ENCODE results near the gene CCDC57.

The CCDC57 gene

DNA sequence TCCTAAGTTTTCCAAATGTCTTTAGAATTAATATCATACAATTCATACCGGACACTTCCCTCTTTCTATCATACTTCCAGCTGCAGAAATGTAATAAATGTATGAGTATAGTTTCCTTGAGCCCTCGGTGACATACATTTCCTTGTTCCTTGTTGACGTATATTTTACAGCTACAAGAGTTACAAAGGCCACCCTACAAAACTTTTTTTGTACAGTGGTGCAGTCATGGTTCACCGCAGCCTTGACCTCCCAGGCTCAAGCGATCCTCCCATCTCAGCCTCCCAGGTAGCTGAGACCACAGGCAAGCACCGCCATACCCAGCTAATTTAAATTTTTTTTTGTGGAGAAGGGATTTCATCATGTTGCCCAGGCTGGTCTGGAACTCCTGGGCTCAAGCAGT is 139.8 kb downstream of the CCDC57 start:
- ATAC-seq (ENCODE audit: insufficient read depth, low read depth): no peak
- H3K36me3 ChIP-seq (ENCODE audit: insufficient read depth, low read length): peaks cover 2% of the 10 kb centered on the region
- H3K4me3 ChIP-seq (ENCODE audit: low read depth in 1 of 2, low read length in 2 of 2): no peak overlapping the region
- no peak overlapping the region for H3K9ac ChIP-seq (ENCODE audit: low read depth, low read length)
- TF ChIP-seq EZH2 (IDR thresholded peaks at IDR 0.05; ENCODE audit: borderline replicate concordance, low read depth, low read length, severe bottlenecking): no peak
- TF ChIP-seq, protein P1, sequence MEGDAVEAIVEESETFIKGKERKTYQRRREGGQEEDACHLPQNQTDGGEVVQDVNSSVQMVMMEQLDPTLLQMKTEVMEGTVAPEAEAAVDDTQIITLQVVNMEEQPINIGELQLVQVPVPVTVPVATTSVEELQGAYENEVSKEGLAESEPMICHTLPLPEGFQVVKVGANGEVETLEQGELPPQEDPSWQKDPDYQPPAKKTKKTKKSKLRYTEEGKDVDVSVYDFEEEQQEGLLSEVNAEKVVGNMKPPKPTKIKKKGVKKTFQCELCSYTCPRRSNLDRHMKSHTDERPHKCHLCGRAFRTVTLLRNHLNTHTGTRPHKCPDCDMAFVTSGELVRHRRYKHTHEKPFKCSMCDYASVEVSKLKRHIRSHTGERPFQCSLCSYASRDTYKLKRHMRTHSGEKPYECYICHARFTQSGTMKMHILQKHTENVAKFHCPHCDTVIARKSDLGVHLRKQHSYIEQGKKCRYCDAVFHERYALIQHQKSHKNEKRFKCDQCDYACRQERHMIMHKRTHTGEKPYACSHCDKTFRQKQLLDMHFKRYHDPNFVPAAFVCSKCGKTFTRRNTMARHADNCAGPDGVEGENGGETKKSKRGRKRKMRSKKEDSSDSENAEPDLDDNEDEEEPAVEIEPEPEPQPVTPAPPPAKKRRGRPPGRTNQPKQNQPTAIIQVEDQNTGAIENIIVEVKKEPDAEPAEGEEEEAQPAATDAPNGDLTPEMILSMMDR (IDR thresholded peaks at IDR 0.05; ENCODE audit: borderline replicate concordance, extremely low read depth, low read length, poor library complexity, severe bottlenecking): no peak
- no peak for DNase-seq
- no peak overlapping the region for H3K4me2 ChIP-seq (ENCODE audit: insufficient read depth, low read length)
- peaks cover 15% of the 10 kb centered on the region for H4K20me1 ChIP-seq (ENCODE audit: insufficient read depth, low read length)
- H2AFZ ChIP-seq (ENCODE audit: low read depth, low read length): no peak overlapping the region
- H3K4me1 ChIP-seq (ENCODE audit: insufficient read depth, low read length): no peaks in the 10 kb centered on the region
- no peaks in the 10 kb centered on the region for H3K9me3 ChIP-seq (ENCODE audit: insufficient read depth, low read length, severe bottlenecking)
- no peaks in the 10 kb centered on the region for H3K27me3 ChIP-seq (ENCODE audit: insufficient read depth, low read length, poor library complexity)
- no peak overlapping the region for H3K27ac ChIP-seq (ENCODE audit: low read length)
- no peaks in the 10 kb centered on the region for H3K79me2 ChIP-seq (ENCODE audit: insufficient read depth, low read length)

DNA sequence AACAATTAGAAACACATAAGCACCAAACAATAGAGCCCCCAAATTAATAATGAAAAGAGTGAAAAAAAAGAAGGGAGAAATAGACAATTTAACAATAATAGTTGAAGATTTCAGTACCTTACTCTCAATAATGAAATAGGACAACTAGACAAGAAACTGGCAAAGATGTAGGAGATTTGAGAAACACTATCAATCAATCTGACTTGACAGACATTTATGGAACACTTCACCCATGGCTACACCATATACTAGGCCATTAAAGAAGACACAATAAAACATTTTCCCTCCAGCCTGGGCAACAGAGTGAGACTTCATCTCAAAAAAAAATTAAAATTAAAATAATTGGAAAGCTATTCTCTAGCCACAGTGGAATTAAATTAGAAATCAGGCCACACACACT is 142.0 kb downstream of the CCDC57 start:
- Histone ChIP-seq H4K20me1 (ENCODE audit: insufficient read depth, low read length) (no peaks in the 10 kb centered on the region), H3K4me2 (ENCODE audit: insufficient read depth, low read length) (no peak overlapping the region), H3K4me3 (ENCODE audit: low read depth in 1 of 2, low read length in 2 of 2) (no peak overlapping the region), H3K9me3 (ENCODE audit: insufficient read depth, low read length, severe bottlenecking) (no peaks in the 10 kb centered on the region), H3K27me3 (ENCODE audit: insufficient read depth, low read length, poor library complexity) (no peaks in the 10 kb centered on the region), H3K79me2 (ENCODE audit: insufficient read depth, low read length) (peaks cover 9% of the 10 kb centered on the region; the same call in 1 of the 2 replicates), H3K36me3 (ENCODE audit: insufficient read depth, low read length) (no peaks in the 10 kb centered on the region), H3K4me1 (ENCODE audit: insufficient read depth, low read length) (peaks cover 11% of the 10 kb centered on the region), H3K27ac (ENCODE audit: low read length) (no peak overlapping the region), H2AFZ (ENCODE audit: low read depth, low read length) (no peak overlapping the region), H3K9ac (ENCODE audit: low read depth, low read length) (no peak overlapping the region)
- TF ChIP-seq, protein P1 (IDR thresholded peaks at IDR 0.05; ENCODE audit: borderline replicate concordance, extremely low read depth, low read length, poor library complexity, severe bottlenecking): no peak
- TF ChIP-seq EZH2 (IDR thresholded peaks at IDR 0.05; ENCODE audit: borderline replicate concordance, low read depth, low read length, severe bottlenecking): no peak
- DNase-seq: no peak
- no peak for ATAC-seq (ENCODE audit: insufficient read depth, low read depth)

DNA sequence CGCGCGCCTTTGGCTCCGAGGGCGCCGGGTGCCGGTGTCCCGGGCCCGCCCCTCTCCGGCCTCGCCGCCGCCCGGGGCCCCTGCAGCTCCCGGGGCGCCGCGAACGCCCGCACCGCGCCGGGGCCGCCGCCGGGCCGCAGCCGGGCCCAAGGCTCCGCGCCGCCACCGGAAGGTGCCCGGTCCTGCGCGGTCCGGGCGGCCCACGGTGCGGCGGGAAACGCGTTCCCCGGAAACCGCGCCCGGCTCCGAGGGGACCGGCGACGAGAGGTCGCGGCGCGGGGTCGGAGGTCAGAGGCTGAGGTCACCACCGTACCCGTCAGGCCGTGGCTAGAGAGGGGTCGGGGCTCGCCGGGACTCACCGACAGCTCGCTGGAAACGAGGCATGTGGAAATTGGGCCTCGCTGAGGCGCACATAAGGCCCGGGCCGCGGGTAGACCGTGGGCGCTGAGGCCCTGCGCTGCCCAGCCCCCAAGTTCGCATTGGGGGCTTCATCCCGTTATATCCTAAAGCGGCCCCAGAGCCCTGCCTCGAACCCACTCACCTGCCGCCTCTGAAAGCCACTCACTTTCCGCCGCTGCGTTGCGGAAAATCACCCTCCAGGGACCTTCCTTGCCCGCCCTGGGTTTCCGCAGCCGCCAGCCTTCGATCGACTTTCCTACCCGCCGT is 146.9 kb downstream of the CCDC57 start, which contains the start of gene DUS1L:
DUS1L (minus strand) TSS at position 167 of the 666 bp plus-strand sequence. CDS start 745 bp downstream, outside the sequence.
- Histone ChIP-seq H3K27me3 (ENCODE audit: insufficient read depth, low read length, poor library complexity) (no peaks in the 10 kb centered on the region), H2AFZ (ENCODE audit: low read depth, low read length) (peak within 1 kb of the TSS; percentile 89), H3K79me2 (ENCODE audit: insufficient read depth, low read length) (peaks cover 33% of the 10 kb centered on the region), H3K9ac (ENCODE audit: low read depth, low read length) (peak within 1 kb of the TSS; percentile 87), H3K4me2 (ENCODE audit: insufficient read depth, low read length) (peak within 1 kb of the TSS; percentile 100), H4K20me1 (ENCODE audit: insufficient read depth, low read length) (peaks cover 34% of the 10 kb centered on the region), H3K36me3 (ENCODE audit: insufficient read depth, low read length) (peaks cover 40% of the 10 kb centered on the region), H3K9me3 (ENCODE audit: insufficient read depth, low read length, severe bottlenecking) (no peaks in the 10 kb centered on the region), H3K4me3 (ENCODE audit: low read depth in 1 of 2, low read length in 2 of 2) (peak within 1 kb of the TSS; percentile 75 to 97), H3K4me1 (ENCODE audit: insufficient read depth, low read length) (peaks cover 43% of the 10 kb centered on the region), H3K27ac (ENCODE audit: low read length) (peak within 1 kb of the TSS; percentile 80)
- TF ChIP-seq EZH2 (IDR thresholded peaks at IDR 0.05; ENCODE audit: borderline replicate concordance, low read depth, low read length, severe bottlenecking): no peak
- TF ChIP-seq, protein P1 (IDR thresholded peaks at IDR 0.05; ENCODE audit: borderline replicate concordance, extremely low read depth, low read length, poor library complexity, severe bottlenecking): no peak
- peak; percentile 73 for DNase-seq
- ATAC-seq (ENCODE audit: insufficient read depth, low read depth): peak; percentile 78
